Stimulated activated CD8-positive, alpha-beta memory T cell treated with anti-CD3 and anti-CD28 coated beads, Interleukin-12 subunit alpha, Interleukin-12 subunit beta, amount 100 ng/mL, for 1 hour (primary cell): Measurements from ENCODE around the gene PLAAT3.
"Not testable (repeated sequence)": the region's sequence is repeated elsewhere in the genome, so short reads cannot be mapped to it uniquely, and the experiment has no call there.

ENCODE experiments used
- DNase-seq: peaks from one replicate; pipeline ENCODE4 v3.0.0-alpha.2; 2020; ENCODE audit warnings: low read depth

PLAAT3 gene

DNA sequence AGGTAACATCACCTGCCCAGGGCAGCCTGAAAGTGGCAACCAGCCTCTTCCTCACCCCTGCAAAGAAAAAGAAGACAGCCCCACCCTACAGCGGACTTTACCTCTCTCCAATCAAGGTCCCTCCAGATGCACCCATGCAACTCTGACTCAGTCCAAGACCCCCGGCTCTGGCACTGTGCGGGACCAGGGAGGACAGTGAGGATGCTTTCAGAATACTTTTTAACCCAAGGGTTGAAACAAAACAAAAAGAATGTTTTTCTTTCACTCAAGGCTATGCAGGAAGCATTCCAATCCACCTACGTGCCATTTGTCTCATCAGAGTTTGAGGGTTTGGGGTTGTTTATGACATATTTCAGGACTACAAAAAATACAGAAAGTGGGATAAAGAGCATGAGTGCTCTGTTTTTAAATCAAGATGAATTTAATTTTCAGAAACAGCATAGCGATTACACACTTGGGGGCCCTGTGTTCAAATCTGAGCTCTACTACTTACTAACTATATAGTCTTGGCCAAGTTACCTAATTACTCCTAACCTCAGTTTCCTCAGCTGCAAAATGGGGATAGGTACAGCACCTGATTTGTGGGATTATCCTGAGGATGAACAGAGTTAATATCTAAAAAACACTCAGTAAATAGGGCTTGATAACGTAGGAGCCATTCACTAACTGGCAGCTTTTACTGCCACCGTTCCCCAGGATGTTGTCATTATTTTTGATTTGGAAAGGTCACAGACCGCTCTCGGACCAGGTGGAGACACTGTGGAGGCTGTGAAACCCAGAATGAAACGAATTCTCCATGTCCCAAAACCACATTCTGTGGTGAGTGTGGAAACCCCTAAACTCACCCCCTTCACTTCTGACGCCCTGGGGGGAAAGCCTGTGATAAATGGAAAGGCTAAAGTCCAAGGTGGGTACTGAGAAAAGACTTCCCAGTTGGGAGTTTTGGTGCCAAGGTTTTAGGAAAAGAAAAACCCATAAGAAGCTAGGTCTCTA lies 5.6 kb downstream of the PLAAT3 start:
- DNase-seq = no peak

DNA sequence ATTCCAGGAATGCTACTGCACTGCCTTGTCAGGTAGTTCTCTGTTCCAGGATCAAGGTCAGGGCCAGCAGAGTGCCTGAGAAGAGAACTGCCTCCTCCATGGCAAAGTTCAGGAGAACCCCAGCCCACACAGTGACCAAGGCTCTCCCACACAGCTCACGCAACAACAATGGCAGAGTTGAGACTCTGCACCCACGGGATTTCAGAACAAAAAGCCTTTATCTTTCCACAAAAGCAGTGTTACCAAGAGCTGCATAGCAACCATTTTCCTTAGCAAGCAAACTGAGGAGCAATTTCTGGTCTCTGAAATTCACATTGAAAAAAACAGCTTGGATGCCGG lies 11.1 kb downstream of the PLAAT3 start:
- DNase-seq = no peak

DNA sequence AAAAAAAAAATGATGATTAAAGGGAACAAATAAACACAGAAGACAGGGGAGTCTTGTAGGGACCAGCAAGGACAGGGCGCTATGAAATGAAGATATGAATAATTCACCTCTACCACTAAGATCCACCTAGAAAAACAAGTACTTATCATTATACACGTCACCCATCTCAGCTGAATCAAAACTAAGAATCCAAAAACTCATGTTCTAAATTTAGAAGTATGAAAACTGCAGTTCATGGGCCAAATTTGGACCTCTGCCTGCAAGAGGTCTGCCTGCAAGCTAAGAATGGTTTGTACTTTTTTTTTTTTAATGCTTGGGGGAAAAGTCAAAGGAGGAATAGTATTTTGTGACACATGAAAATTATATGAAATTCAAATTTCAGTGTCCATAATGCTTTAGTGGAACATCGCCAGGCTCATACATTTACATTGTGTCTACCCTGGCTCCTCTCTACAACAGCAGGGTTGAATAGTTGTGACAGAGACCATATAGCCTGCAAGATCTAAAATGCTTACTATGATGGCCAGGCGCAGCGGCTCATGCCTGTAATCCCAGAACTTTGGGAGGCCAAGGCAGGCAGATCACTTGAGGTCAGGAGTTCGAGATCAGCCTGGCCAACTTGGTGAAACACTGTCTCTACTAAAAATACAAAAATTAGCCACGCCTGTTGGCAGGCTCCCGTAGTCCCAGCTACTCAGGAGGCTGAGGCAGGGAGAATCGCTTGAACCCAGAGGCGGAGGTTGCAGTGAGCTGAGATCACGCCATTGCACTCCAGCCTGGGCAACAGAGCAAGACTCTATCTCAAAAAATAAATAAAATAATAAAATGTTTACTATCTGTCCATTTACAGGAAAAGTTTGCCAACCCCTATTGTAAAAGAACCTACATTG lies 11.7 kb downstream of the PLAAT3 start:
- not testable (repeated sequence) for DNase-seq

DNA sequence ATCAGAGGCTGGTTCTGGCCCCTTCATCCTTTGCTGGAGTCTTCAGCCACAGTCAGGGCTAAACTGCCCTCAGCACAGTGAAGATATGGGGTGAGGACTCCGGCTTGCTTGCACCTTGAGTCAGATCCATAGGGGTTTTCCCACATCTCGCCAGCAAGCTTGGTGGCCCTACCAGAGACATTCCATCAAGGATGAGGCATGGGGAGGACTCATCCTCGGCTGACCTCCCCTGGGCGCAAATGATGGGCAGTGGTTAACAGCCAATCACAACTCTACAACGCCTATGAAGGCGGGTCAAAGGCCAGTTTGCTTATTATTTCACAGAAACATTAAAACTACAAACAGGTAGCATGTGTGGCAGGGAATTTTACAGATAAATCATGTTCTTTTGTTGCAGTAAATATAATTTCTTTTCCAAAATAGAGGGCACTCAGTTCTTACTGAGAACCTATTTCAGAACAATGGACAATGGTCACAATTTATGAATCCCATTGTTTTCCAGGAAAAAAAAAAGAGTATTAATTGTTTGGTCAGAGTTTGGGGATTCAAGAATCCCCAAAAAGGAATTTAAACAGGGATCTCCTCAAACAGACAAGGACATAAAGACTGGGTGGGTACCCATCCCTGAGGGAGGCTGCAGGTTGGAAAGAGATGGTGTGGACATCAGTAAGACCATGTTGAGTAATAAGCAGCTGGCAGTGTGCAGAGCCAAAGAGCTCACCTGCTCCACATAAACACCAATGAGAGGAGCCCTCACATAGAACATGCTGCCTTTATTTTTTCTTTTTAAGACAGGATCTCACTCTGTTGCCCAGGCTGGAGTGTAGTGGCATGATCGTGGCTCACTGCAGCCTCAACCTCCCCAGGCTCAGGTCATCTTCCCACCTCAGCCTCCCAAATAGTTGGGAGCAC lies 14.8 kb downstream of the PLAAT3 start:
- DNase-seq = no peak

DNA sequence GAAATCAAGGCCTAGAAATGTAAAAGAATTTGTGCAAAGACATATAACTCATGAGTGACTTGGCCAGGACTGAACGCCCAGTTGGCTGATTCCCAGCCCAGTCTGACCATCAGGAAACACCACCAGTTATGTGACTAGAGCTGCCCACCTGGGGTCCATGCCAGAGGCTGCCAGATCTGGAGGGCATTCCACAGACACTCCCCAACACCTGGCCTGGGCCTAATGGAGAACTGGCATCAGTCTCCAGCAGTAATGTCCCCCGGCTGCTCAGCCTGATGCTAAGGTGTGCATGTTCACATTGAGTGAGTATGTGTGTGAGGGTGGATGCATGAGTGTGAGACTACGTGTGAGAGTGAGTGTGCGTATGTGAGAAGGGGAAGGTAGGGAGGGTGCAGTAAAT lies 15.7 kb downstream of the PLAAT3 start:
- DNase-seq = no peak

DNA sequence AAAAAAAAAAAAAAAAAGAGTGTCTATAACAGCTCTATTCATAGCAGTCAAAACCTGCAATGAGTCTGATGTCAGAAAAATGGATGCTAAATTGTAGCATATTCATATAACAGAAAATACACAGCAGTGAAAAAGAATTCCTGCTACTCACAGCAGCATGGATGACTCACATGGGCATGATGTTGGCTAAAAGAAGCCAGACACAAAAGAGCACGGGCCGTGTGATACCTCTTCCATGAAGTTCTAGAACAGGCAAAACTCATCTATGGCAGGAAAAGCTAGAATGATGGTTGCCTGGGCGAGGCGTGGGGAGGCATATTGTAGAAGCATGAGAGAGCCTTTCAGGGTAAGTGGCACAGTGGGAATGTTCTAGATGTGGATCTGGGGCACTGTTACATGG lies 18.9 kb downstream of the PLAAT3 start:
- DNase-seq = no peak

DNA sequence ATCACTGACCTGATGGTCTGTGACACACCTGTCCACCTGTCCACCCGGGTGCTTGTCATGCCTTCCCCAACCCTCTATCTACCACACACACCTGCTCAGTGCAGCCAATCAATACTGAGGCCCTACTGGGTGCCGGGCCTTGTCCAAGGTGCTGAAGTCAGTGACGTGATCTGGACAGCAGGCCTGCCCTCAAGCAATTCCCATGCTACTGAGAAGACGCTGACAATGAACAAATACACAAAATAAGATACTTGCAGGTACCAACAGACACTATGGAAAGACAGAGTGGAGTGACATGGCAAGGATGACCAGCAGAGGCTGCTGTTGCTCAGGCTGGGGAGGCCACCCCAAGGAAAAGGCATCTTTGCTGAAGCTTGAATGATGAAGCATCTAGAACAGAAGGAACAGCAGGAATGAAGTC lies 21.2 kb downstream of the PLAAT3 start:
- DNase-seq = no peak

DNA sequence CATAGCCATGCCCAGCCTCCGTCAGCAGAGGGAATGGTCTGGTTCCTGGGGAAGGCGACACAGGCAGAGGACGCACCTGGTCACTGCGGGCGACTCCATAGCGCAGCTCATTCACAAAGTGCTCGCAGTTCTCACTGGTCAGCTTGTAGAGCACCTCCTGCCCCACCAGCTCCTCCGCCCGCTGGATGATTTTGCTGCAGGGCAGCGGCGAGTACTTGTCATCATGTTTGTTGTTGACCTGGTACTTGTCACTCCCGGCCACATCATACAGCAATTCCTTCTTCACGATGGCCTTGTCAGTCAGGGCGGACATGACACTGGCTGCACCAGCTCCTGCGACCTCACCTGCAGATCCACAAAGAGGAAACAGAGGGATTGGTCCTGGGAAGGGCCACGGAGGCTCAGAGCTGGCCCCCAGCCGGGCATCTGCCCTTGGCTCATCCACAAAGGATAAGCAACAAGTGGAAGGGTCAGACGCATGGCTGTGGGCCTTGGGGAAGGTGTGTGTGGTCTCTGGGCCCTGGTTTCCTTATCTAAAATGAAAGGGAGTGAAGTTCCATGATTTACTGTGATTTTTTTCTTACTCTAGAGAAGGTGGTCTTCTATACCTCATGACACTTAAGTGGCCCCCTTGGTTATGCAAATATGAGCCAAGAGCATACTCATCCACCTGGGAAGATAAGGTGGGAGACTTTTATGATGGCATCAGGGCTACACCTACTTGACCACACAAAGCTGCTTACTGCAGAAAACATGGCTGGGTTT lies 24.0 kb downstream of the PLAAT3 start:
- no peak for DNase-seq

DNA sequence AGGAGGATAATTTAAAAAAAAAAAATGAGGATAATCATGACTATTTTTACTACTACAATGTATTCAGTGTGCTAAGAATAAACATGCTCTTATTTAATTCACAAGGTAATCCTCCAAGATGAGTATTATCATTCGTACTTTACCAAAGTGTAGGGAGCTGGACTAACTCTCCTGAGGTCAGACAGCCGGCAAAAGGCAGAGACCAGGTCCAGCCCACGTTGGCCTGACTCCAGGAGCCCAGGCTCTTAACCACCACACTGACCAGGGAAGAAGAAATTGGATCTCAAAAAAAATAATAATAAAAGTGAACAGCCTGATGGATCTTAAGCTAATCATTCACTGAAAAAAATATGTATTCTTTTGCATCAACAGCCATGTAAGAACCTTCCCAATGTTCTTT lies 25.2 kb downstream of the PLAAT3 start:
- no peak for DNase-seq

DNA sequence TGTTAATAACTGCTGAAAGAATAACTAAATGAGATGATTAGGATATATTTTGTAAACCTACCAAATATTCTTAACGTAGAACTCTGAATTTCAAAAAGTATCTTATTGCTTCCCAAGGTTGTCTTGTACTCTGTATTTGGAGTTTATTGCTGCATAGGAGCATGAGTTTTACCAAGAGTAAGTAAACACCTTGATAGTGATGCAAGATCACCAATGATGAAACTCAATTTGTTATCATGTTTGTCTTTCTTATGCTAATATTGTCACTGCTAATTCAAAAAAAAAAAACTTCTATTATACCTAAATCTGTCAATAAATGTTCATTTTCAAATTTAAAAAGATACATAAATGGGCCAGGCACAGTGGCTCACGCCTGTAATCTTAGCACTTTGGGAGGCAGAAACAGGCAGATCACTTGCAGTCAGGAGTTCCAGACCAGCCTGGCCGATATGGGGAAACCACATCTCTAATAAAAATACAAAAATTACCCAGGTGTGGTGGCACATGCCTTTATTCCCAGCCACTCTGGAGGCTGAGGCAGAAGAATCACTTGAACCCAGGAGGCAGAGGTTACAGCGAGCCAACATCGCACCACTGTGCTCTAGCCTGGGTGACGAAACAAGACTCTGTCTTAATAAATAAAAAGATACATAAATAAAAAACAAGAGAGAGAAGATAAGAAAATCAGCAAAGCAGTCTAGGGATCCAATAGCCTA lies 27.6 kb downstream of the PLAAT3 start:
- no peak for DNase-seq

DNA sequence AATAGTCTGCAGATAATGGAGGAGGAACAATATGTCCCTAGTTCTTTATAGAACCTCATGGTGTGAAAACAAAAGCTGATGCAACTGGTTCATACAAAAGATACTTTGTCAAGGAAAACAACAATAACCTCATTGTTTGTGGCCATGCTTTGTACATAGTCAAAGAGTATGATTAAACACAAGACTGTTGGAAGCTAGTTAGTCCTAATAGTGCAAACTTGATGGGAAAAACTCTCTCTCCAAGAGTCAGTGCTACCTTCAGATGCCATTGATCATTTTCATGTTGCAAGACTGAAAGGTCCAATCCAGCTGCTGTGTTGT lies 30.9 kb downstream of the PLAAT3 start:
- DNase-seq = no peak

DNA sequence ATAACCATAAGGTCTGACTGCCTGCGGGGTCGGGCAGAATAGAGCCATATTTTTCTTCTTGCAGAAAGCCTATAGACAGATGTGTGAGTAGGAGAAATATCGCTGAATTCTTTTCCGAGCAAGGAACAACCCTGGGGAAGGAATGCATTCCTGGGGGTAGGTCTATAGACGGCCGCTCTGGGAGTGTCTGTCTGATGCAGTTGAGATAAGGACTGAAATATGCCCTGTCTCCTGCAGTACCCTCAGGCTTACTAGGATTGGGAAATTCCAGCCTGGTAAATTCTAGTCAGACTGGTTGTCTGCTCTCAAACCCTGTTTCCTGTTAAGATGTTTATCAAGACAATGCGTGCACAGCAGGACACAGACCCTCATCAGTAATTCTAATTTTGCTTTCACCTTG lies 33.0 kb downstream of the PLAAT3 start:
- not testable (repeated sequence) for DNase-seq

DNA sequence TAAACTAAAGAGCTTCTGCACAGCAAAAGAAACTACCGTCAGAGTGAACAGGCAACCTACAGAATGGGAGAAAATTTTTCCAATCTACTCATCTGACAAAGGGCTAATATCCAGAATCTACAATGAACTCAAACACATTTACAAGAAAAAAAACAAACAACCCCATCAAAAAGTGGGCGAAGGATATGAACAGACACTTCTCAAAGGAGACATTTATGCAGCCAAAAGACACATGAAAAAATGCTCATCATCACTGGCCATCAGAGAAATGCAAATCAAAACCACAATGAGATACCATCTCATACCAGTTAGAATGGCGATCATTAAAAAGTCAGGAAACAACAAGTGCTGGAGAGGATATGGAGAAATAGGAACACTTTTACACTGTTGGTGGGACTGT lies 35.4 kb downstream of the PLAAT3 start:
- DNase-seq = not testable (repeated sequence)

DNA sequence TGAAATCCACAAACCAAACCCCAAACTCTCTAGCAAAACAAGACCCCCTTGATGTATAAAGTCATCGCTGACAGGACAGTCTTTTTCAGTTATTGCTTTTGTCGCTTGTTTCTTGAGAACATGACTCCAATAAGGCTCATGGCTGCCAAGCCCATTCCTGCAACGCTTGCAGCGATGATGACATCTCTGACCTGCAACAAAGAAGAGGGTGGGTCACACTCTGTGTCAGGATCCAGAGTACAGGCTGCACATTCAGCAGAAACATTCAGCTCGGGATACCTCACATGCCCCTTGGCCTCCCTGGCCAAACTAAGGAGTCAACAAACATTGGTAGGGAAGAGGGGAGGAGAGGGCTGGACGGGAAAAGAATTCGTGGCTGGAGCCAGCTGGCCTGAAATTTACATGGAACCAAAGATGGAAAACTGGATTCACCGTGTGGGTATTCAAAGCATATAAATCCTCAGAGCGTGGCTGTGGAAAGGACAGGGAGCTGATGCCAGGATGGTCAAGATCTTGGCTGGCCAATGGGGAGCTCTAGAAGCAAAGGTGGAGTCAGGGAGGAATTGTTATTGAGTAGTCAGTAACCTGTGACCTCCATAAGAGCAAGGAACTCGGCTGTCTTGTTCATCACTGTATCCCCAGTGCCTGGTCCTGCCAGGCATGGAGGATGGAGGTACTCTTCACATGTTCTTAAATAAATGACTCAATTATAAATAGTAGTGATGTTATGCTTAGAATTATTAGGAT lies 39.2 kb downstream of the PLAAT3 start:
- DNase-seq = no peak

DNA sequence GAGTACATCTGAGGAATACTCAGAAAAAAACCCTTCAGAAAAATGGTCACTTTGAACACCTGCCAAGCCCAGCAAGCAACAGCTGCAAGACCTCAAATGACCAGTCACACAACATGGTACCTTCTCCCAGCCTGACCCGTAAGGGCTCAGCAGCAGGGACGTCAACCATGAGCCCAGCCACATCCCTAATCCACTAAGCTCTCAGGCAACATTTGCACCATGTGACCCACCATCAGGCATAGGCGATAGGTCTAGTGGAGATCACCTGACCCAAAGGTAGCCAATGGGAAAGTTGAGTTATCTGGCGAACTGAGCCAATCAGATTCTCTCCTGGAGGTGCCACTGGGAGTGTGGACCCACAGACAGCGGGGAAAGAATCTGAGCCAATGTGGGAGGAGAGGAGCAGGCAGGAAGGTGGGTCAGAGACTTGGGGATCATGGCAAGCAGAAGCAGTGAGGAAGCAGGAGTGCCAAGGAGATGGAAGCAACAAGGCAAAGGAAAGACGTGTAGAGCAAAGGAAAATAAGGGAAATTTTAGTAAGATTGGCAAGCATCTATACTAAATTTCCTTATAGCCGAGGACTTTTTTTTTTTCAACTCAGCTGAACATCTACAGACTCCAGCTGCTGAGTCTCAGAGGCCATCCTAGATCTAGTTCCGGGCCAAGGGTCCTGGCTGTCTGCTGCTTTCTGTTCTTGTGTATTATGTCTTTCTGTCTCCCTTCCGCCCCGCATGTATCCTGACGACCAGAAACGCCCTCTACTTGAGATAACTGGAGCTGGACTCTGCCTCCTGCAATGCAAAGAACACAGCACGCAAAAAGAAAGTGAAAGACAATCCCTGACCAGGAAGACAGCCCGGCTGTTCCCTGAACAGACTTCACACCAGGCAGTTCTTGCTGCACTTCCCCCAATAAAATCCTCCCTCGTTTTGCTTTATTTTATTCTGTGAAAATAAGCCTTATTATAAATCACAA lies 40.1 kb downstream of the PLAAT3 start:
- no peak for DNase-seq

DNA sequence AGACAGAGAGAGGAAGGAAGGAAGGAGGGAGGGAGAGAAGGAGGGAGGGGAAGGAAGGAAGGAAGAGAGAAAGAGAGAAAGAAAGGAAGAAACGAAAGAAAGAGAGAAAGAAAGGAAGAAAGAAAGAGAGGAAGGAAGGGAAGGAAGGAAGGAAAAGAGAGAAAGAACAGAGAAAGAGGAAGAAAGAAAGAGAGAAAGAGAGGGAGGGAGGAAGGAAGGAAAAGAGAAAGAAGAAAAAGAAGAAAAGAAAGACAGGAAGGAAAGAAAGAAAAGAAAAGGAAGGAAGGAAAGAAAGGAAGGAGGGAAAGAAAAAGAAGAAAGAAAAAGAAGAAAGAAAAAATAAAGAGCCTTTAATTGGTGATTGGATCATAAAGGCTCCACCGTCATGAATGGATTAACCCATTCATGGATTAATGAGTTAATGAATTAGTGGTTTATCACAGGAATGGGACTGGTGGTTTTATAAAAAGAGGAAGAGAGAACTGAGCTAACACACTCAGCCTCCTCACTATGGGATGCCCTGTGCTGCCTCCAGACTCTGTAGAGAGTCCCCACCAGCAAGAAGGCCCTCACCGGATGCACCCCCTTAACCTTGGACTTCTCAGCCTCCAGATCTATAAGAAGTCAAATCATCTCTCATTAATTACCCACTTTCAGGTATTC lies 42.1 kb downstream of the PLAAT3 start:
- no peak for DNase-seq

DNA sequence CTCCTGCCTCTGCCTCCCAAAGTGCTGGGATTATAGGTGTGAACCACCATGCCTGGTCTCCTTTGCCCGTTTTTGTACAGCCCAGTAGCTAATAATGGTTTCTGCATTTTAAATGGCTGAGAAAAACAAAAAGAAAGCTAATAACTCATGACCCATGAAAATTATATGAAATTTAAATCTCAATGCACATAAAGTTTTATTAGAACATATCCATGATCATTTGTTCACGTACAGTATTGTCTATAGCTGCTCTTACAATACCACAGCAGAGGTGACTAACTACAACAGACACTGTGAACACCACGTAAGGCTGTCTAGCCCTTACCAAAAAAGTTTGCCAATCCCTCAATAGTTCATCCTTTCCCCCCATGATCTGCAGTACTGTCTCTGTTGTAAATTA lies 44.7 kb downstream of the PLAAT3 start:
- DNase-seq = no peak
